Measurements from ENCODE around the gene ZBTB17.
A peak's percentile ranks its signal among the peaks of the same experiment; 100 is the strongest.
"Not testable (repeated sequence)": the region's sequence is repeated elsewhere in the genome, so short reads cannot be mapped to it uniquely, and the experiment has no call there.

ZBTB17 gene

DNA sequence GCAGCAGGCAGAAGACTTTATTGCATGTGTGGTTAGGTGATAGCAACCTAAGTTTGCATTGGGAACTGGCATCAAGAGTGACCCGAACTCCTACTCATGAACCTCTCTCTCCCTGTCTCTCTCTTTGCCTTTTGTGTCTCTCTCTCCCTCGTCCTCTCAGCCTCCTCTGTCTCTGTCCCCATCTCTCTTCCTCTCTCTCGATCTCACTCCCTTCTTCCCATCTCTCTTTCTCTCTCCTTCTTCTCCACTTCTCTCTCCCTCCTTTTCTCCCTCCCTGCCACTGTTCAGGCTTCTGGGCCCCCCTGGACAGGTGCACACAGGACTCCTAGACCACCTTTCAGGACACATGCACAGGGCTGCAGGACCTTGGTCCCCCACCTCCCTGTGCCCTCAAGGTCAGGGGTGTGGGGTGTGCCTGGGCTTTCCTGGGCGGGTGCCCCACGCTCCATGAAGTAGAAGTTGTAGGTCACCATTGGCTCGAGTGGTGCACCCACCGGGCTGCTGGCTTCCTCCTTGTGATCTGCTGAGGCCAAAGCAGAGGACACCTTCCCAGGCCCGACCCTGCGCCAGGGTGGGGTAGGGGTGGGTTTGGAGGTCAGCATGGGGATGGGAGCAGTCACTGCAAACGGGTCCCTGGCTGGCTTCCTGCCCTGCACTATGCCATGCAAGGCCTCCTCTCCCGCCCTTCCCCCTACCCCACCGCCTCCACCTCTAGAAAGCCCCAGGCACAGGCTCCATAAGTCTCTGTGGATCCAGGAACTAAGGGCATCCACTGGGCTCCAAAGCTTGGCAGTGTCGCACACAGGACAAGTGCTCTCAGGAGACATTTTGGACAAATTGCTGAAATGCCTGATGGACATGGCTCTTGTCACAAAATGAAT is 13.2 kb upstream of the ZBTB17 start:
- DNase-seq = no peak

DNA sequence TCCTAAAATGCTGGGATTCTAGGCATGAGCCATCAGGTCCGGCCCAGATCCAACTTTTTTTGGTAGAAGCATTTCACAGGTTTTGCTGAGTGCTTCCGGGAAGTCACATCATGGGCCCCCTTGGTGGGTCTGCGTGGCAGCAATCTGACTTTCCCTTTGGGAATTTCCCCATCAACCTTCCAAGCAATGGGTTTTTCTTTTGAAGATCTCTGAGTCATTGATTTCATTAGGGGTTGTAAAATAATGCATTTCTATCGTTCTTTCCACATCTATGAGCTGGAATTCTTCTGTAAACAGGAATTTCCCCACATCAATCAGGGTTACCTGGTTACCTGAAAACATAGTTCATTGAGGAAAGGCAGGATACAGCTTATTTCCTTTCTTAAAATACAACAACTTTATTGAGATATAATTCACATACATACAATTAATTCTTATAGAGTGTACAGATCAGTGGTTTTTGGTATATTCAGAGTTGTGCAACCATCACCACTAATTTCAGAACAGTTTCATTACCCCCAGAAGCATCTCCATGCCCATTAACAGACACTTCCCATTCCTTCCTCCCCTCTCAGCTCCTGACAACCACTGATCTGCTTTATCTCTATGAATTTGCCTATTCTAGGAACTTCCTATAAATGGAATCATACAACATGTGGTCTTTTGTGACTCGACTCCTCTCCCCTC is 9.9 kb upstream of the ZBTB17 start:
- no peak for DNase-seq

DNA sequence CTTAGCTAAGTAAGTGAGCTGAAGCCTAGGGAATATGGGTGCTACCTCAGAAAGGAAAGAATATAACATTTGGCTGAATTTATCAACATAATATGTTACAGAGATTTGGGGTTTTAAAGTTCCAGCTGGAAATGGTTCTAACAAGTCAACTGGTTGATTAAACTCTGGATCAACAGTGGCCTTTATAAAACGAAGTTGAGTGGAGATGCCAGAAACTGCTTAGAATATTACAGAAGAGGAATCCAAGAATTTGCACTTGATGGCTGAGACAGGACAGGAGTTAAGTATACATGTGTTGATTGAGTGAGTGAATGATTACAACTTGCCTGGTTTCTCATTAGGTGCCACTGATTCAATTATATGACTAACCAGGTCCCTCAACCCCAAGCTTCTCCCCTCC is 7.4 kb upstream of the ZBTB17 start:
- DNase-seq = no peak

DNA sequence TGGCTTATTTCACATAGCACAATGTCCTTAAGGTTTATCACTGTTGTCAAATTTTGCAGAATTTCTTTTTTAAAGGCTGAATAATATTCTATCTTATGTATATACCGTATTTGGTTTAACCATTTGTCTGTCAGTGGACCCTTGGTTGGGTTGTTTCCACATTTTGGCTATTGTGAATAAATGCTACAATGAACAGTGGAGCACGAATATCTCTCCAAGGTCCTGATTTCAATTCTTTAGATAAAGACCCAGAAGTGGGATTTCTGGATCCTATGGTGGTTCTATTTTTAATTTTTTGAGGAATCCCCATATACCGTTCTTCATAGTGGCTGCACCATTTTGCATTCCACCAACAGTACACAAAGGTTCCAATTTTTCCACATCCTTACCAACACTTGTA is 5.8 kb upstream of the ZBTB17 start:
- no peak for DNase-seq

DNA sequence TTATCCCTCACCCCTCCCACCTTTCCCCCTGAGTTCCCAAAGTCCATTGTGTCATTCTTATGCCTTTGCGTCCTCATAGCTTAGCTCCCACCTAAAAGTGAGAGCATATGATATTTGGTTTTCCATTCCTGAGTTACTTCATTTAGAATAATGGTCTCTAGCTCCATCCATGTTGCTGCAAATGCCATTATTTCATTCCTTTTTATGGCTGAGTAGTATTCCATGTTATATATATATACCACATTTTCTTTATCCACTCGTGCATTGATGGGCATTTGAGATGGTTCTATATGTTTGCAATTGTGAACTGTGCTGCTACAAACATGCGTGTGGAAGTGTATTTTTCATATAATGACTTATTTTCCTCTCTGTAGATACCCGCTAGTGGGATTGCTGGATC is 2.0 kb upstream of the ZBTB17 start:
- DNase-seq = not testable (repeated sequence)

DNA sequence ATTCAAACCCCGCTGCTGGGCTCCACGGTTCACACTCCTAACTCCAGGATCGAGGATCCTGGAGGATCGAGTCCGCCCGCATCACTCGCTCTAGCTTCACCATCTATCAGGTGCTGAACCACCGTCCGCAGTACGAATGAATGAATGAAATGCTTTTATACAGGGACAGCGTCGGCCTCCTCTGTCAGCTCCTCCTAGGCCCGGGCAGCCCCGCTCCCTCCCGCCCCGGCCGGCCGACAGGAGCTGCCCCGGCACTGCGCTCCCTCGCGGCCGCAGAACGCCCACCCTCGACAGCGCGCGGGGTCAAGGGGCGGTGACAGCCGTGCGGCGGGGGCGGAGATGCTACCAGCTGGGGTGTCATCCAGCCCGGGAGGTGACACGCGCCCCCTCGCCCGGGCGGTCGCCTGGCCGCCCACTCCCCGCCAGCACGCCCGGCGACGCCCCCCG is 520 bp downstream of the ZBTB17 start:
- DNase-seq = peak; percentile 73

DNA sequence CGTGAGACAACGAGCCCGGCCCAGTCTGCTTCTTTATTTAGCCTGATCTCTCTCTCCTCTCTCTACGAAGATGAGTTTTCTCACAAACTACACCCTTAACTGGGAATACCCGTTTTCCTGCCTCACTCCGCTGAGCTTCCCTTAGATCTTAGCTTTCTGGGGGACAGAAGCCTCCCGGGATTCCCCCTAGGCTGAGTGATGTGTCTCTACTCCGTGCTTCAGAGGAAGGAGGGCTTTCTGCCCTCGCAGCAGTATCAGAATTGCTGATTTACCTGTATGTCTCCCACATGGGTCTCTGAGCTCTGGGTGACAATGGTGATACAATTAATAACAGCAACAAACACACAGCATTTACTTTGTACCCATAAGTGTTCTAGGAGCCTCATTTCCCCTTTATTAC is 1.0 kb downstream of the ZBTB17 start:
- DNase-seq = no peak

DNA sequence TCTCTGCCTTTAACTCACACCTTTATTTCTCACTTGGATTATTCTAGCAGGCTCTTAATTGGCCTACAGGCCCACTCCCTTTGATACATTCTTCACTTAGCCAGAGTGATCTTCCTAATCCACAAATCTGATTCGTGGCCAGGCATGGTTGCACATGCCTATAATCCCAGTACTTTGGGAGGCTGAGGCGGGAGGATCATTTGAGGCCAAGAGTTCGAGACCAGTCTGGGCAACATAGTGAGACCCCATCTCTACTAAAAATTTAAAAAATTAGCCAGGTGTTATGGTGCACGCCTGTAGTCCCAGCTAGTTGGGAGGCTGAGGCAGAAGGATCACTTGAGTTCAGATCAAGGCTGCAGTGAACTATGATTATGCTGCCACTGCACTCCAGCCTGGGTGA is 2.1 kb downstream of the ZBTB17 start:
- DNase-seq = no peak

DNA sequence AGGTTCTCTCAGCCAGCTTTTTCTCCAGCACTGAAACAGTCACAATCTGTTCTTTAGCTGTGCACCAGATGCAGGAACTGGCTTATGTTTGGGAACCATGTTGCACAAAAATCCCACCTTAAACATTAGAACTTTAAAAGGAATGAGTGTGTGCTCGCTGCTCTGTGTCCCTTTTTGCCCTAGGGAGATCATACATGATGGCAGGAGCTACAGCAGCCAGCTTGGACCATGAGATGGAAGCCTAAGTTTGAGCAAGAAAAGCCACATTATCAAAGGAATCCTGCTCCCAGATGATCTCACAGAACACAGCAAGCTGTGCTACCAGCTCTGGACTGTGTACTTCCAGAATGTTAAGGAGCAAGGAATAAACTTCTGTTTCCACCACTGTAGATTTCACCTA is 3.5 kb downstream of the ZBTB17 start:
- DNase-seq = no peak

DNA sequence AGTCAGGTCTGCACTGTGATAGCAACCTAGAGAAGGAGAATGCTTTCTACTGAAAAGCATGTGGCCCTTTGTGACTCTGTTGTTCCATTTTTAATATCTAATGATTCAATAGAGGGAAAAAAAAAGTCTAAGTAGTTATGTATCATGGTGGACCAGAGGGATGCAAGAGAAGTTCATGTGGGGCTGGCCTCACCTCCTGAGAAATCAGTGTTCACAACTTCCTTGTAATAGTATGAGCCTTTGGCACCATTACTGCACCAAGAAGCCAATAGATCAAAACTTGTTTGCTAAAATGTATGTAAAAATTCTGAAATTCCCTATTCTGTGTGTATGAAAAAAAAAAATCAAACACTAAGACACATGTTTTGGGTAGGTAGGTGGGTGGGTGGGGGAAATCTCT is 5.0 kb downstream of the ZBTB17 start:
- no peak for DNase-seq

DNA sequence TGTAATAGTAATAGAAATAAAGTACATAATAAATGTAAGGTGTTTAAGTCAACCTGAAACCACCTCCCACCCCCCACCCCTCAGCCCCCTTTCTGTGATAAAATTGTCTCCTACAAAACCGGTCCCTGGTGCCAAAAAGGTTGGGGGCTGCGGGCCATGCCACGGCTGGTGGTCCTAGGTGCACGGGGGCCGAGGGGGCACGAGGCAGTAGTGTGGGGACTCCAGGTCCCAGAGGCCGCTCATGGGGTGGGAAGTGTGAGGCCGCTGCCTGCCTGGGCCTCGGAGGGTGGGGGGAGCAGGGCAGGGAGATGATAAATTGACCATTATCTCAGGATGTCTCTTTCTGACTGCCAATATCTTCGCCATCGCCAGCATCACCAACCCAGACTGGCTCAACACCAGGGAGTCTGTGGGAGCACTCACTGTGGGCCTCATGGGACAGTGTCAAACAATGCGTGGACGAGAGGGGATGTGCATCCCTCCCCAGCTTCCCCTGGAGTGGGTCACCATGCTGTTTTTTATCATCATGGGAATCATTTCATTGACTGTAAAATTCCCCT is 6.5 kb downstream of the ZBTB17 start:
- no peak for DNase-seq

DNA sequence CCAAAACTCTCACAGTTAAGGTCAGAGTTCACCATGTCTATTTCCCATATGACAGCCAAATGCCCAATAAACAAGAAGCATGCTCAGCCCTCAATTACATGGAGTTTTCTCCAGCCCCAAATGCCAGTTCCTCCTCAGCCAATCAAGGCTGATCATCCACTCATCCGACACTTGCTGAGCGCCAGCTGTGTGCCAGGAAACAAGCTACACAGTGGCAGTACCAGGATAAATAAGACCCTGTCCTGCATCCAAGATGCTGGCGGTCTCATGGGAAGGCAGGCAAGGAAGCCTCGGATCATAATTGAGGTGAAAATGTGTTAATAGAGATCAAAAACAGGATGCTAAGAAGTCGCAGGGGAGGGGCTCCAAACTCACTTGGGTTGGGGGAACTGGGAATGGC is 7.7 kb downstream of the ZBTB17 start:
- DNase-seq = no peak

DNA sequence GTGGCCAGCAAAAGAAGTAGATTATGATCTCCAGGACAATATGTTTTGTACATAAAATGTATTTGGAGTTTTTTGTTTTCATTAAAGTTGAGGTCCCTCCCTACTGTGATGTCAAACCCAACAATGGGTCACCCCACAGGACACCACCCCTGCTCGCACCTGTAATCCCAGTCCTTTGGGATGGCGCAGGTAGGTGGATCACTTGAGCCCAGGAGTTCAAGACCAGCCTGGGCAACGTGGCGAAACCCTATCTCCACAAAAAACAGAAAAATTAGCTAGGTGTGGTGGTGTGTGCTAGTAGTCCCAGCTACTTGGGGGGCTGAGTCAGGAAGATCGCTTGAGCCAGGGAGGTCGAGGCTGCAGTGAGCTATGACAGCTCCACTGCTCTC is 9.0 kb downstream of the ZBTB17 start:
- DNase-seq = no peak

DNA sequence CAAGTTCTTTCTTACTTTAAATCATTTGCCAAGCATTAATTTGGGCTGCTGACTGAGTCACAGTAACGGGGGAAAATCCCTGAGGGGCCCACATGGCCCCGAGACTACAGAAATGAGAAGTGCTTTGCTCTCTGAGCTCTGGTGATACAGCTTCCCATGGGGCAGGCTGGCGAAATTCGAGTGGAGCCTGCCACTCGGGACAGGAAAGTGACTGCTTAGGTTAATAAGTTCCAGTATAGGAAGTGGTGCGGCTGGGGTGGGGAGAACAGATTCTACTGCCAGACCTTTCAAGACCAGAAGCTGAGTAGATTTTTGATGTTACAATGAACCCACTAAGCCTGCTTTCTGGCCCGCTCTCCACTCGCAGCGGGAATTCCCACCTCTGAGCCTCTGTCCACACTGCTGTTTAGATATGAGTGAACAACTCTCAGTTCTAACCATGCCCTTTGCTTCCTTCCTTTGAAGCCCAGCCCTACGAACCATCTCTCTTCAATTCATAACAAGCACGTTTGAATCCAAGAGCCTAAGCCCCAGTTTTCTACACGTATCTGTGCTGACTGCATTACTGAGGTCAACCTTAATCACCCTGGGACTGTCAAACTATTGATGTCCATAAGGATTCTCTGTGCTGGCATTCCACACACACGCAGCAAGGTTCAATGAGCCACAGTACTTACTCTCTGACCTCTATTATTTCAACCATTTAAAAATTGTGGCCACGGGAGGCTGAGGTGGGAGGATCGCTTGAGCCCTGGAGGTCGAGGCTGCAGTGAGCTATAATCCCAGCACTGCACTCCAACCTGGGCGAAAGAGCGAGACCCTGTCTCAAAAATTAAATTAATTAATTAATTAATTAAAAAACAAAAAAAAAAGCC is 9.6 kb downstream of the ZBTB17 start:
- DNase-seq = peak; percentile 78

DNA sequence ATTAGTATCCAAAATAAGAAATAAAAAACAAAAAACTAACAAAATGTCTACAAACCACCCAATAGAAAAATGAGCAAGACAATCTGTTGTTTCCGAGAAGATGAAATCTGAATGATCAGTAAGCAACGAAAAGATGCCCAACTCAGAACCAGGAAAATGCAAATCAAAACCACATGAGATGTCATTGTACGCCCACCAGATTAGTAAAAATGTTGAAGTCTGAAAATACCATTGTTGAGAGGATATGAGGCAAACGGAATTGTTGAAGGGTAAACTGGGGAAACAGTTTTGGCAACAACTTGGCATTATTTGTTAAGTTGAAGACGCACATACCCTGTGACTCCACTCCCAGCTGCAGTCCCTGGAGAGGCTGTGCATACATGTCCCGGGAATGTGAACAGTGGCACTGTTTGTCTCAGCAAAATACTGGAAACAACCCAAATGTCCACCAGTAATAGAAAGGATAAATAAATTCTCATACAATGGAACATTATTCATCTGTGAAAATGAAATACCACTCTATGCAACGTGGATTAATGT is 10.6 kb downstream of the ZBTB17 start:
- no peak for DNase-seq

DNA sequence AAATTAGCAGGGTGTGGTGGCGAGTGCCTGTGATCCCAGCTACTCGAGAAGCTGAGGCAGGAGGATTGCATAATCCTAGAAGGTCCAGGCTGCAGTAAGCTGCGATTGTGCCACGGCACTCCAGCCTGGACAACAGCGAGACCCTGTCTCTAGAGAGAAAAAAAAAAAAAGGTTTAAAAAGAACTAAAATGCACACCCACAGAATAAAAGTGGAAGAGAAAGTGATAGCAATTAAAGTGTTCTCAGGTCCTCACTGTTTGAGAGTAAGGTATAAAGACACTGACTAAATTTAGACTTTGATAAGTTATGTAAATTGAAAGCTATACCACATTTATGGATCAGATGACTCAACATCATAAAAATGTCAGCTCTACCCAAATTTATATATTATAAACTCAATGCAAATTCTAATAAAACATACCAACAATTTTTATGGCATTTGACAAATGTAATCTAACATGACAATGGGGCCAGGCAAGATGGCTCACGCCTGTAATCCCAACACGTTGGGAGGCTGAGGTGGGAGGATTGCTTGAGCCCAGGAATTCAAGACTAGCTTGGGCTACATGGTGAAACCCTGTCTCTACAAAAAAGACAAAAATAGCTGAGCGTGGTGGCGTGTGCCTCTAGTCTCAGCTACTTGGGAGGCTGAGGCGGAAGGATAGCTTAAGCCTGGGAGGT is 11.8 kb downstream of the ZBTB17 start:
- no peak for DNase-seq

DNA sequence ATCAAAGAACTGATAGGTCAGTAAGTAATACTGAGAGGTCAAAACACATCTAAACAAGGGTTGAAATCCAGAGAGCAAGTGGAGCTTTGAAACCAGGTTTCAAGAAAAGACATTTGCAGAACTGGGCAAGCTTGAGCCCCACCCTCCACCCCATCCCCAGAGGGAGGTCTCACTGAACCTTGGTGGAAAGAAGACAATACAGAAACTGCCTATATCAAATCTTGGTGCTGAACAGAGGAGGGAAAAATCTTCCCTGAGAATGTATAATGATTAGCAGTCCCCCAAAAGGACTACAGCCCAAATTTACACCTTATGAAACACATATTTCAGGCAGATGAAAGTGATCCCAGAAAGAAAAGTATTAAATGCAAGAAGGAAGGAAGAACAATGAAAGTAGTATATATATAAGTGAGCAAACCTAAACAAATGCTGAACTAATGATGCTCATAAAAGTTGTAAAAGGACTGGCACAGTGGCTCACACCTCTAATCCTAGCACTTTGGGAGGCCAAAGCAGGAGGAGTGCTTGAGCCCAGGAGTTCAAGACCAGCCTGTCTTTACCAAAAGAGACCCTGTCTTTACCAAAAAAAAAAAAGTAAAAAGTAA is 12.4 kb downstream of the ZBTB17 start:
- DNase-seq = no peak

DNA sequence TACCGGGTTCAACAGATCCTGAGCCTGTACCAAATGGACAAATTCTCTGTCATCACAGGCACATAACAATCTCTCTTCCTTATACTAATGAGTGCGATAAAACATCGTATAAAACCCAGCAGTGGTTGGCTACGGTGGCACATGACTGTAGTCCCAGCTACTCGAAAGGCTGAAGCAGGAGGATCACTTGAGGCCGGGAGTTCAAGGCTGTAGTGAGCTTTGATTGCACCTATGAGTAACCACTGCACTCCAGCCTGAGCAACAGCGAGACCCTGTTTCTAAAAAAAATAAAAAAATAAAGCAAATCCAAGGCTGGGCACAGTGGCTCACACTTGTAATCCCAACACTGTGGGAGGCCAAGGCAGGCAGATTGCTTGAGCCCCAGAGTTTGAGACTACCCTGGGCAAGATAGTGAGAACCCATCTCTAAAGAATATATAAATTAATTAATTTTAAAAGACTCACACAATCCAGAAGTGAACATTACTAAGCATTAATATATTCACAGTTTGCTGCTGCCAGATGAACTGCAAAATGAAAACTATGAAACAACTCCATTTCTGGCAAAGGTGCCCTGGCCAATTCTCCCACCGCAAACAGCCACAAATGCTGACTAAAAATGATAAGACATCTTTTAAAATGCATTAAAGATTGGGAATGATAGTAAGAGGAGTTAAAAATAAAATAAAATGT is 13.1 kb downstream of the ZBTB17 start:
- DNase-seq = no peak

DNA sequence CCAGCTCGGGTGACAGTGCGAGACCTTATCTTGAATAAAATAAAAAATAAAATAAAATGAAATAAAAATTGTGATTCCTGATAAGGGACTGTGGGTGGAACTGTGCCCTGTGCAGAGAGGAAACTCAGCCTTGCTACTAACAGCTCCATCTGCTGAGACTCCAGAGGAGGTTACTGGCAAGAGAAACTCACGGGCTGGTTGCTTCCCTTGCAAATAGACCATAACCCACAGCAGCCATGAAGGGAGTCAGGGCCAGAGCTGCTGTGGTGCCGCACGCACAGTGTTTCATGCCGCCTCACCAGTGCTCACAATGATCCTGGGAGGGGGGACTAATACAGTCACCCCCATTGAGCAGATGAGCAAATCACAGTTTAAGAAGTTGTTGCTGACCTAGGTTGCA is 13.7 kb downstream of the ZBTB17 start:
- DNase-seq = no peak

DNA sequence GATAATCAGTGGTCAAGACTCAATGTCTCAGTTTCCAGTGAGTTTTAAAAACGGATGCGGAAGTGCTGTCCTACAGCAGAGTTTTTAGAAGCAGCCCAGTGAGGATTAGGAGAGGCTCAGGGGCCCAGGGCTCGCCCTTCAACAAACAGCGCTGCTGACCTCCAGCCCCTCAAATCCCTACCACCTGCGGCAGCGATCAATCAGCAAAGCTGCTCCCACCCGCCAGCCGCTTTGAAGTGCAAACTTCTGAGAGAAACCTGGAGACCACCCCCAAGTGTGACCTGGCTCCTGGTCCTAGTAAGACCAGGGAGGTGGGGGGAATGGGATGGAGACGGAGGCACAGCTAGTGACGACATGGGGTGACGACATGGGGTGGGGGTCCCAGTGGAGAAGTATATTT is 14.4 kb downstream of the ZBTB17 start:
- DNase-seq = no peak

DNA sequence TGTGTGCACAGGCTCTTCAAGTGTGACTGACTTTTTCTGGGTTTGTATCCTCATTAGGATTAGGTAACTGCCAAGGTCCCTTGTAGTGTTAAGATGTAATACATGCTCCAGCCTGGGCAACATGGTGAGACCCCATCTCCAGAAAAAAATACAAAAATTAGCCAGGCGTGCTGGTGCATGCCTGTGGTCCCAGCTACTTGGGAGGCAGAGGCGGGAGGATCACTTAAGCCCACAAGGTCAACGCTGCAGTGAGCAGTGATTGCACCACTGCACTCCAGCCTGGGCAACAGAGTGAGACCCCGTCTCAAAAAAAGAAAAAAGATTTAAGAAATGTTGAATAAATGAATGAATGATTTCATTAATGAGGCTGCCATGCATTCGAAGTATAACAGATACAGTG is 15.1 kb downstream of the ZBTB17 start:
- DNase-seq = no peak
